ENCODE results near the gene AQP1. TPM values are rescaled to one million over a fixed set of nuclear protein-coding genes. Genes with fewer than 3 reads are reported as not detected.
A peak's percentile ranks its signal among the peaks of the same experiment; 100 is the strongest.

AQP1 gene
- total RNA-seq, 1 experiment from 2014 or later: 0.15 TPM

GRCh38 chr7:30920584-30921539, 9.2 kb downstream of the AQP1 start:
- no peaks in the 10 kb centered on the region for H3K79me1 ChIP-seq (ENCODE audit: insufficient read depth, low read depth, low read length, poor library complexity, severe bottlenecking)
- no peak overlapping the region for H3K4ac ChIP-seq (ENCODE audit: low read depth, low read length)
- H3K4me2 ChIP-seq (ENCODE audit: insufficient read depth, insufficient read length, low read length): no peak overlapping the region
- H2AFZ ChIP-seq (ENCODE audit: low read length): no peak overlapping the region
- no peak overlapping the region for H3K27ac ChIP-seq (ENCODE audit: insufficient read length, low read depth, low read length)
- Mint-ChIP-seq H3K27ac (no peak overlapping the region), H3K4me1 (peaks cover 0 to 20% of the 10 kb centered on the region in 2 experiments; a peak in 2 of 4 replicates), H3K36me3 (ENCODE audit: insufficient read depth in 1 of 3, low read depth in 3 of 3) (no peaks in the 10 kb centered on the region), H3K9me3 (no peaks in the 10 kb centered on the region), H3K27me3 (ENCODE audit: low read depth) (peaks cover 5% of the 10 kb centered on the region; the same call in 1 of the 2 replicates), H3K4me3 (no peak overlapping the region)
- no peak overlapping the region for H3K18ac ChIP-seq (ENCODE audit: insufficient read length, low read depth, low read length)
- H3K79me2 ChIP-seq (ENCODE audit: insufficient read depth, low read length): no peaks in the 10 kb centered on the region
- H3K4me1 ChIP-seq (ENCODE audit: insufficient read depth, low read length): no peaks in the 10 kb centered on the region
- WGBS (ENCODE audit: extremely low coverage, insufficient read length, low lambda C conversion rate): no CpG with 5 or more reads among the region's 9 CpGs
- TF ChIP-seq CTCF (conservative IDR thresholded peaks at IDR 0.05): no peak
- no peak overlapping the region for H4K8ac ChIP-seq (replicated peaks; ENCODE audit: insufficient read length, low read depth, low read length)
- H2AK5ac ChIP-seq (ENCODE audit: insufficient read length, low read length): no peak overlapping the region
- H2BK5ac ChIP-seq (ENCODE audit: insufficient read length, low read length): no peak overlapping the region
- H4K91ac ChIP-seq (ENCODE audit: insufficient read length, low read depth, low read length): no peak overlapping the region
- H4K5ac ChIP-seq (ENCODE audit: insufficient read length, low read depth, low read length): no peak overlapping the region
- H3K23ac ChIP-seq (ENCODE audit: insufficient read length, low read depth, low read length): no peak overlapping the region
- H3K27me3 ChIP-seq (ENCODE audit: insufficient read depth, low read length): no peaks in the 10 kb centered on the region
- no peaks in the 10 kb centered on the region for H3K23me2 ChIP-seq (ENCODE audit: insufficient read length, low read depth, low read length, poor library complexity, severe bottlenecking)
- H3T11ph ChIP-seq (ENCODE audit: low read length): no peak overlapping the region
- H3K14ac ChIP-seq (ENCODE audit: insufficient read depth, low read length): no peak overlapping the region; the same call in 1 of the 2 replicates
- no peak overlapping the region for H2BK20ac ChIP-seq (ENCODE audit: low read depth, low read length, poor library complexity, severe bottlenecking)
- no peak overlapping the region for H2BK15ac ChIP-seq (ENCODE audit: low read depth, low read length)
- peak; percentile 19 for DNase-seq
- no peak overlapping the region for H3K9ac ChIP-seq (ENCODE audit: extremely low read depth, insufficient read length, low read length)
- H4K20me1 ChIP-seq (ENCODE audit: control insufficient read depth, insufficient read depth, insufficient read length): no peaks in the 10 kb centered on the region
- H3K56ac ChIP-seq (ENCODE audit: insufficient read length, low read depth, low read length): no peak overlapping the region
- H2BK120ac ChIP-seq (ENCODE audit: low read depth, low read length, poor library complexity, severe bottlenecking): no peak overlapping the region
- H3K9me3 ChIP-seq (ENCODE audit: control insufficient read depth, low read depth, low read length): no peaks in the 10 kb centered on the region
- H2BK12ac ChIP-seq (ENCODE audit: insufficient read length, low read depth, low read length): no peak overlapping the region

Measured in H9 (cell line).